GM18519 (cell line): ENCODE results near the gene SMPD3.

Experiments
- ATAC-seq: cut with Tn5 transposase; IDR thresholded peaks from one replicate; pipeline ENCODE4 v1.9.1; 2021; ENCODE audit warnings: mild to moderate bottlenecking, moderate library complexity; ENCODE audit not compliant: unreplicated experiment, low FRiP score

SMPD3 gene

DNA sequence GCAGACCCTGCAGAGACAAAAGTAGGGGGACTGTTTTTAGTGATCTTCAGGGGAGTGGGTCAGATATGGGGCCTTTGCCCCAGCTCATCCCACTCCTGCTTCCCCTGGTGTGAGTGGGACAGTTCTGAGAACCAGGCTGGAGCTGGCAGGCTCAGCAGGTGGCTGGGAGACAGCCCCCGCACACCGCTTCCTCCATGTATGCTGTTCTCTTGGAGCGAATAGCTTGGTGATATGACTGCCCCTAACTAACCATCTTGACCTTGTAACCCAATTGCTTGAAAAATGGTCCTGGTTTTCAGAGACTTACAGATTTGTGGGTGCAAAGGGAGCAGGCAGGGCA is 76.0 kb downstream of the SMPD3 start:
- ATAC-seq = no peak

DNA sequence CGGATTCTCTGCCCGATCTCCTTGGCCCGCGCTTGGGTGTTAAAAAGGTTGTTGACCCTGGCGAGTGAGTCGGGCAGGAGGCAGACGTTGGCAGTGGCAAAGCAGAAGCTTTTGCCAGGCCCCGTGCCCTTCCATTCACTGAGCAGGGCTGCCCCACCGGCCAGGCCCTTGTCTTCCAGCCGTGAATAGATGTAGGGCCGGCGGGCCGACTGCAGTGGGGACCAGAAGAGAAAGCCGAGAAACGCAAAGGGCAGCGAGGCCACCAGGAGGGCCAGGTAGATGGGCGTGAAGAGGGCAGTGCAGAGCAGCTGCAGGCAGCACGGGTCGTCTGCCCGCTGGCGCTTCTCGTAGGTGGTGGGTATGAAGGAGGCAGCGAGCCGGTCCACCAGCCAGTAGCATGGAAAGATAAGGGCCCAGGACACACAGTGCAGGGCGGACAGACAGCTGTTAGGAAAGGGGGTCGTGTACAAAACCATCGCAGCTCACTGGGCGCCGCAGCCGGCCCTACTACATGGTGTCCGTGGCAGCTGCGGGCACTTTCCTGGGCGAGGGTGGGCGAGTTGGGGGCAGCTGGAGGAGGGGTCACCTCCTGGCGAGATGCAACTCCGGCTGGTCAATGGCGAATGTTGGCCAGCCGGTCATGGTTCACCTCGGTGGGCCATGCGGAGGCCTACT is 76.5 kb downstream of the SMPD3 start:
- no peak for ATAC-seq

- no peak for ATAC-seq
Measured at GRCh38 chr16:68371276-68371651, 77.0 kb downstream of the SMPD3 start.

GRCh38 chr16:68370581-68371275 is 77.6 kb downstream of the SMPD3 start:
- no peak for ATAC-seq

DNA sequence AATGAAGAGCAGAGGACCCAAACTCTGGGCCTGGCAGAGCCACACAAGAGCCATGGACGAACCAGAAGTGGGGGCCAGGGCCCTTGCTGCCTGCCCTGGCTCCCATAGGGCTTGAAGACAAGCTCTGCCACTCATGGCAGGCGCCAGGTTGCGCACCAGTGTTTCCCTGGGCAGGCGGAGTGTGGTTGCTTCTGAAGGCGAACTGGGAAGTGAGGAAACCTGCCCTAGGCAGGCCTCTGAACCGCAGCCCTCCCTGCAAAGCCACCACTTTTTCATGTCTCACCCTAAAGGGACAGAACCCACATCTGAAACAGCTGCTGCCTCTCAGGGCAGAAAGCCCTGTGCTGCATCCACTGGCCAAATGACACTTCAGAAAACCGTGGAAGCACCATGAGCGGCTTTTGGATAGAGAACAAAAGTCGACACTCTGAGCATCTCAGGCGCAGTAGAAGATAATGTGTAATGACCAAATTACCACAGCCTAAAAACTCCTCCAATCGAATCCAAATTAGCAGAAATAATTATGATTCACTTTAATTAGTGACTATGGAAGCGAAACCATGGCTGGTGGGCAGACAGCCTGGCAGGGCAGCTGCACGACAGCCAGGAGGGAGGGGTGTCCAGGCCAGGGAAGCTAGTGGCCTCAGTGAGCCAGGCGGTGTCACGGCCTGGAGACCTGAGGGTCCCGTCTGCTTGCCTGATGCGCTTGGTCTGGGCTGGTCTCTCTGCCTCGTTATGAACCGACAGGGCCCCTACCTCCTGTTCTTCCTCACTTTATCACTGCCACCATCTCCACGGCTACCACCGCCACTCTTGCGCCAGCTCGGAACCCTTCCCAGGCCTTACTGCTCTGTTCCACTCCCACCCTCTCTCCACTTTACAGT is 78.4 kb downstream of the SMPD3 start:
- no peak for ATAC-seq

GRCh38 chr16:68369168-68369567 is 79.1 kb downstream of the SMPD3 start:
- ATAC-seq = no peak

DNA sequence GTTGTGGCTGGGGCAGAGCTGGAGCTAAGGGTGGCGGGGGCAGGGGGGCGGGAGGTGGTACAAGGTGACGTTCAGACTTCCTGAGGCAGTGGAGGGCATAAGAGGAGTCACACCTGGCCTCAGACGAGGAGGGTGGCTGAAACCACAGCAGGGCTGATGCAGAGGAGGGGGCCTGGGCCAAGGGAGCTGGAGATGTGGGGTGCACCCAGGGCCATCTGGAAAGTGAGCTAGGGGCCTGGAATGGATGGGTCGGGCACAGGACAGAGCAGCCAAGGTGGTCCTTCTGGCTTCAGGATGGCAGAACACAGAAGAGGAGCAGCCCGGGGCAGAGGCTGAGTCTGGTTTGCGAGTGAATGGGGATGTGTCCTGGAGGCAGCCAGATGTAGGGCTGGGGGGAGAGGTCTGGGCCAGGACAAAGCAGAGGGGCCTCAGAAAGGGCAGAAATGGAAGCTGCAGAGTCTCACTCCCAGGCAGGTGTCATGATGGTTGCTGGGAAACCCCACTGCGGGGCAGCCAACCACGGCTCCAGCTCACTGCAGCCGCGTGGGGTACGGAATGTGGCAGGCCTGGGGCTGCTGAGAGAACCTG is 79.9 kb downstream of the SMPD3 start:
- no peak for ATAC-seq

DNA sequence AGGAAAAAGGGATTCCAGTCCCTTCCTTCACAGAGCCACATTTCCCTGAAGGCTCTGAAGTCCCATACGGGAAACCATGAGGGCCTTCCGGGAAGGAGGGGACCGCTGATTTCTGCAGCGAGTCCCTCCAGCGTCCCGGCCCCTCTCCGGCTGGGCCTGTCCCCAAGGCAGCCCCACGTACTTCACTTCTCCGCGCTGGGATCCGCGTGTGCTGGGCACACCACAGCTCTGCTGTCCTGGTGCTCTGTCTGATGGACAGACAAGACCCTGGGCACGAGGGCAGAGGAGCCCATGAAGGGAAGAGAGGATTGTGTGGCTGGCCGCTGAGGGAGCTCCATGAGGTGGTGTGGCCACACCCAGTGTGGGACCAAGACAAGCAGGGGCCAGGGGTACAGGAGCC is 80.4 kb downstream of the SMPD3 start:
- no peak for ATAC-seq

GRCh38 chr16:68367440-68367839 is 80.9 kb downstream of the SMPD3 start:
- no peak for ATAC-seq

- ATAC-seq = no peak
Measured at GRCh38 chr16:68367030-68367429, 81.3 kb downstream of the SMPD3 start.

- ATAC-seq = no peak
Measured at GRCh38 chr16:68366062-68366461, 82.2 kb downstream of the SMPD3 start.

DNA sequence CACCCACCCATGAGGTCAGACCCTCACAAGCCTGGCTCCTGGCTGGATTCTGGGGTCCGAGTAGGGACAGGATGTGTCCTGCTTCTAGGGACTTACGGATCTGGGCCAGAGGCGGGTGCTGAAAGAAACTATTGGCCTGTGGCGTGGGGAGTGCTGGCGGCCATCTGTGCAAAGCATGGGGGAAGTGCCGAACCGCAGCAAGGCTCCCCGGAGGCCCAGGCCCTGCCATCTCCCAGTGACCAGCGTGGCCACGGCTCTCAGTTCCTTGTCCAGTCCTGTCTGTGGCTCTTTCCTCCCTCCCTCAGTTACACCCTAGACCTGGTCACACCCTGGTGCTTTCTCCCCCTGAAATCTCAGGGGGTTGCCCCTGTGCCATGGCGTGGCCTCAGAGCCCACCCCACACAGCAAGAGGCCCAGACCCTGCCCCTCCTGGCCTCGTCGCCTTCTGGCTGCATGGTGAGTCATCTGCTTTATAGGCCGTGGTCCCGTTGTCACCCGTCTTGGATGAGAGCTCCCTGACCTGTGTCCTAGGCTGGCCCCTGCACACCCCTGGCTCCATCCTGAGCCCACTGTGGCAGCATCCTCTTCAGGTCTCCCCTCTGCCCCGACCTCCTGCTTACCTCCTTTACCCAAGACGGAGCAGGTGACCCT is 83.0 kb downstream of the SMPD3 start:
- ATAC-seq = no peak

- no peak for ATAC-seq
Measured at GRCh38 chr16:68364561-68364998, 83.7 kb downstream of the SMPD3 start.

- ATAC-seq = no peak
Measured at GRCh38 chr16:68363658-68364521, 84.4 kb downstream of the SMPD3 start.

DNA sequence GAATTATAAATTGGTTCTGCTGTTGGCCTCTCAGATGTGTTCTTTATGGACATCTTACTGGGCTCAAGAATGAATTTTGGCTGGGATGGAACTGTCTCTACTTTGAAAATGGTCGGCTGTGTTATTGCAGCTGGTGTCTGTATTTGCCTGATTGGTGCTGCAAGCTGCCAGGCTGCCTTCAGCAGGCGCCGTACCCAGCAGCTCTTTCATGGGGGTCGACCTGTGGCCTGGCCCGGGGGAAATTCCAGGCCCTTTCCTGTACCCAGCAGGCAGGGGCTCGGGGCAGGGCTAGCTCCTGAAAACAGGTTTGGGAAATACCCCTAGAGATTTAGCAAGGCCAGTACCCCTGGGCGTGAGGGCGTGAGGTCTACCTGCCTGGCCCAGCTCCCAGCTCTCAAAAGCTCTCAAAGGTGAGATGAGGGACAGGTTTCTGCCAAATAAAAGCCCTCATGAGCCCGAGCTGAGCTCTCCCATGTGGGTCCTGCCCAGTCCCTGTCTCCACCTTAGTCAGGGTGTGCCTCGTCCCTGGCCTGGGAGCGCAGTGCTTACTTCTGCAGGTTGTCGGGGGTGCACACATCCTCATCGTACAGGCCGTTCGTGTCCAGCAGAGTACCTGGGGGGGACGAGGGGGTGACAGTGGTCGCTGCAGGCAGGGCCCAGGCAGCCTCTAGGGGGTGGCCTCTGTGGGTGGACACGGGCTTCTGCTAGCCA is 85.2 kb downstream of the SMPD3 start:
- ATAC-seq = no peak

- ATAC-seq = no peak
Measured at GRCh38 chr16:68362262-68362913, 85.9 kb downstream of the SMPD3 start.

DNA sequence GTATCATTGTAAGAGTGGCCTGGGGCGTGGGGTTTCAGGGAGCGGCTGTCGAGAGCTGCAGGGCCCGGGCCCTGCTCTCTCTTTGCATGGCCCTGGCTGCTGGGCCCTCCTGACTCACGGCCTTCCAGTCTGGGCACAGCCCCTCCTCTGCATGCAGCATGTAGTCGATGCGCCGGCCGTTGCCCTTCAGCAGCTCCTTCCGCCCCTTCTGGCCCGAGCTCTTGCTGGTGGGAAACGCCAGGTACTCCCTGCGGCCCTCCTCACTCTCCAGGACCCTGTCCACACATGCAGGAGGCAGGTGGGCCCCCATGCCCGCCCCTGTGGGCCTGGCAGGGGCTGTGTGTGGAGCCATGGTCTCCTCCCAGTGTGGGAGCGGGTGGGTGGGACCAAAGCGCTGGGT is 86.8 kb downstream of the SMPD3 start:
- ATAC-seq = no peak

- ATAC-seq = no peak
Measured at GRCh38 chr16:68360956-68361355, 87.4 kb downstream of the SMPD3 start.

- ATAC-seq = no peak
Measured at GRCh38 chr16:68360547-68360946, 87.8 kb downstream of the SMPD3 start.
